ENCODE results near the gene ARHGAP10.
"Not testable (repeated sequence)": the region's sequence is repeated elsewhere in the genome, so short reads cannot be mapped to it uniquely, and the experiment has no call there.

The ARHGAP10 gene

GRCh38 chr4:147994491-147995385, 262.9 kb downstream of the ARHGAP10 start:
- no peak for DNase-seq

- DNase-seq = no peak
Measured at GRCh38 chr4:147996859-147997258, 265.0 kb downstream of the ARHGAP10 start.

DNA sequence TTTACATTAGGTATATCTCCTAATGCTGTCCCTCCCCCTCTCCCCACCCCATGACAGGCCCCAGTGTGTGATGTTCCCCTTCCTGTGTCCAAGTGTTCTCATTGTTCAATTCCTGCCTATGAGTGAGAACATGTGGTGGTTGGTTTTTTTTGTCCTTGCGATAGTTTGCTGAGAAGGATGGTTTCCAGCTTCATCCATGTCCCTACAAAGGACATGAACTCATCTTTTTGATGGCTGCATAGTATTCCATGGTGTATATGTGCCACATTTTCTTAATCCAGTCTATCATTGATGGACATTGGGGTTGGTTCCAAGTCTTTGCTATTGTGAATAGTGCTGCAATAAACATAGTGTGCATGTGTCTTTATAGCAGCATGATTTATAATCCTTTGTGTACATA, 268.1 kb downstream of the ARHGAP10 start:
- DNase-seq = not testable (repeated sequence)

- DNase-seq = no peak
Measured at GRCh38 chr4:148004228-148004857, 272.5 kb downstream of the ARHGAP10 start.

- no peak for DNase-seq
Measured at GRCh38 chr4:148006001-148006400, 274.1 kb downstream of the ARHGAP10 start.

- no peak for DNase-seq
Measured at GRCh38 chr4:148007314-148007760, 275.4 kb downstream of the ARHGAP10 start.

GRCh38 chr4:148007792-148008191, 275.9 kb downstream of the ARHGAP10 start:
- DNase-seq = no peak

GRCh38 chr4:148015058-148015457, 283.2 kb downstream of the ARHGAP10 start:
- no peak for DNase-seq

- no peak for DNase-seq
Measured at GRCh38 chr4:148015468-148015867, 283.6 kb downstream of the ARHGAP10 start.

- no peak for DNase-seq
Measured at GRCh38 chr4:148016063-148016637, 284.3 kb downstream of the ARHGAP10 start.

GRCh38 chr4:148017801-148018200, 285.9 kb downstream of the ARHGAP10 start:
- DNase-seq = no peak

- DNase-seq = no peak
Measured at GRCh38 chr4:148021686-148022085, 289.8 kb downstream of the ARHGAP10 start.

DNA sequence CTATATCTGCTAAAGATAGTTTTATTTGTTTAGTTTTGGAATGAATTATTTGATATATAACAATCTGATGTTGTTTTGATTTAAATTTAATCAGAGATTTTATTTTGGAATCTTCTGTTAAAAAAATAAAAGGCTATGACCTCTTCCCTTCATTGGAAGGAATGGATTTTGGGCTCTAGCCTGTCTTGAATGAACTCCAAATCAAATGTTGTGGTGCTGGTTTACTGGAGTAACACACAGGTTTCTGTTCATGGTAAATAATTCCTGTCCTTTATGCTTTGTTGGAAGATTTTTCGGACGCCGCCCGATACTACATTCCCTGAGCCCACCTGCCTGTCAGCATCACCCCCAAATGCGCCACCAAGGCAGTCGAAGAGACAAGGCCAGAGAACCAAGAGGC, 291.1 kb downstream of the ARHGAP10 start:
- DNase-seq = no peak

DNA sequence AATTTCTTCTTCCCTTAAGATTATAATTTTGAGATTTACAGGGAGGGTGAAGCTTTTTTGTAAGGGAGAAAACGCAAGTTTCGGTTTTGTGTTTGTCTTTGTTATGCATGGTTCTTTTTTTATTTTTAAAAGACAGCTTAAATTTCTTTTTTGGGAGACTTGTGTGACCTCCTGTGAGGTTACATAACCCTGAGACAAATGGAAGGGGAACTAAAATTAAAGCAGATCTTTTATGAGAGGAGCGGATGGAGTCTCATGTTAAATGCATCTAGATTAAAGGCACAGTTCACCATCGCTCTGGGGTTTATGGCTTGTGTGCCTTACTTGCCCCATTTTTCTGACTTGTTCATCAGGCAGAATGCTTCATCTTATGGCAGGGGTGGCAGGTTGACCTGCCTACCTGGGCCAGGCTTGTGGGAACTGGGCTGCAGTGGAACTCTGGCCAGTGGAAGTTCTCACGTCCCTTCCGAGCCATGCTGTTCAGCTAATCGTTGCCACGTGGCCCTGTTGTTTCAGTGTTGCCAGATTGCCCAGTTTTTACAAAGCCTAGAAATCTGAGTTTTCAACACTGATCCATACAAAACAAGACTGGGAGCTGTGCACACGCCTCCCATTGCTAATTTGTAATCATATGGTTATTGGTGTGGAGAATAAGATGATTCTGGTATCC, 291.8 kb downstream of the ARHGAP10 start:
- DNase-seq = no peak

DNA sequence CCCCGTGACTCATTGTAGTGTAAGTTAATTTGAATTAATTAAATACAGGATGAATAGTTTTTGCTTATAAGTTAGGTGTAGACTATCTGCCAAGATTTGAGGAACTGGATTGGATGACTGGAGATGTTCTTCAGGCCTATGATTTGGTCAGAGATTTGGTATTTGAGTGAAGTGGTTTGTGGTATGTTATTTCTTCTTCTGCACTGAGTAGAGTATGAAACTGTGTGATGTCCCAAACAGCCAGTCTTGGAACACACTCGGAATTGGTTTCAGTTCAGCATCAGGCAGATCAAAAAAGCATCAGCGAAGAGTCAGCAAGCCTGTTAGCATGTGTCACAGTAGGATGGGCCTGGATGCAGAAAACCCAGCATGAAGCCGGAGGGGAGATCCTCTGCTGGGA, 294.1 kb downstream of the ARHGAP10 start:
- DNase-seq = no peak

GRCh38 chr4:148027201-148027600, 295.3 kb downstream of the ARHGAP10 start:
- no peak for DNase-seq

DNA sequence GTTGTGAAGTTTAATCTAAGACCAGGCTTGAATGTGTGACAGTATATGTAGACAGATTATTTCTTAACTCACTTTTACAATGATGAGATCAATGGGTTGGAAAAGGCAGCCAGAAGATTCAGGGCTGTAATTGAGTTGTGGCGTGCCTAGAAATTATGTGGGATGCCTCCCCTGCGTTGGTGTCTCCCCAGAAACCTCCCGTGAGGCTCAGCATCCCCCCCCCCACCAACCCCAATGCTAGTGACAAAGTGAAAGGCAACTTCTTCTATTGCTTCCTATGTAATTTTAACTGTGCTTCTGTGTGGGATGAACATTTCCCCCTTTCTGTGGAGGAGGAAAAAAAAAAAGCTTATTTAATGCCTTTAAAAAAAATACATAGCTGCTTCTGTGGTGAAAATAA, 297.9 kb downstream of the ARHGAP10 start:
- DNase-seq = no peak

- DNase-seq = no peak
Measured at GRCh38 chr4:148030193-148030873, 298.4 kb downstream of the ARHGAP10 start.

GRCh38 chr4:148034813-148035212, 302.9 kb downstream of the ARHGAP10 start:
- no peak for DNase-seq

DNA sequence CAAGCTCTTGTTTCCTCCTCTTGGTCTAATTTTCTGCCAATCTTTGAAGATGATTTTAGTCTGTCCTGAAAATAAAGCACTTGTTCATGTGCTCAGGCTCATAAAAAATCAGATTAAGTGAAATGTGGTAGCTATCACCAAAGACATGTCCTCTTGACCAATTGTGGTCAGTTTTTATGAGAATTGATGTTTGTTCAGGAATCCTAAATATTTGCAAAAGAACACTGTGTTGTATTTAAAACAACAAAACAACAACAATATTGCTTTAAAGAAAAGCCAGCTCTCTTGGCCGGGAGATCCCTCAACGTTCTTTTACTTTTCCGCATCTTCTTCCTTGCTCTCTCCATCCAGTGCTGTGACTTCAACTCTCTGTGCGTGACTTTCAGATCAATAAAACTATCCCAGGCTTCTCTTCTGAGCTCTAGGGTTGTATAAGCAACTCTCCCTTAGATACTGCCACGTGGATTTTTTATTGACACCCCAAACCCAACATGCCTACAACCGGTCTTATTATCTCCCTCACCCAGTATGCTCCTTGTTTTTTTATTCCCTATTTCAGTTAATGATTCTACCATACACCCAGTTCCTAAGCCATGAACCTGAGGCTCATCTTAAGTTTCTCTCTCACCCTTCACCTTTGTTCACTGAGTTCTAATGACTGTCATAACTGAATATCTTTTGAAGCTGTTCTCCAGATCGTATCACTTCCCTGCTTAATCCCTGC, 309.9 kb downstream of the ARHGAP10 start:
- DNase-seq = no peak

- DNase-seq = no peak
Measured at GRCh38 chr4:148044089-148044911, 312.4 kb downstream of the ARHGAP10 start.
